ENCODE results near the gene CD6.

GRCh38 chr11:60959431-60959830 is 12.0 kb upstream of the CD6 start:
- TF ChIP-seq CTCF (IDR thresholded peaks at IDR 0.05) (no peak), POLR2A (IDR thresholded peaks at IDR 0.05) (no peak), EP300 (IDR thresholded peaks at IDR 0.05) (no peak)

All from ovary (tissue), 3 donors.